GM21528 (cell line): ENCODE data around the gene ATP6V0A4.
"Not testable (repeated sequence)": the region's sequence is repeated elsewhere in the genome, so short reads cannot be mapped to it uniquely, and the experiment has no call there.

Experiments
- ATAC-seq: cut with Tn5 transposase; IDR thresholded peaks from one replicate; pipeline ENCODE4 v1.9.1; 2021; ENCODE audit warnings: mild to moderate bottlenecking, moderate library complexity; ENCODE audit not compliant: unreplicated experiment, low FRiP score

Gene ATP6V0A4

DNA sequence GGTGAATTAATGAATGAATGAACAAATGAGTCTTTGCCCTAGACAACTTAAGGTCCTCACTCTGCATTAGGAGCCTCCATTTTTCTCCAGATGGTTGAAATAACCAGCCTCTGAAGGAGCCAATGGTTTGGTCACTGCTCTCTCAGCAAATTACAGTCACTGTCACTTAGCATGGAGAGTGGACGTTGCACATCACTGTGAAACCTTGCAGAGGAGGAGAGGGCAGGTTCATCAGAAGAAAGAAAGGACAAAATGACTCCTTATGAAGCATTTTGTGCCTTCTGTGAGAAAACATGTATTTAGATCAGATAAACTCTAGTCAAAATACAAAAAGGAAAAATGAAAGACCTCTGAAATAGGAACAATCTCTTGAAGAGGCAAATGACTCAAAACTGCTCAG is 6.6 kb upstream of the ATP6V0A4 start:
- ATAC-seq: no peak

DNA sequence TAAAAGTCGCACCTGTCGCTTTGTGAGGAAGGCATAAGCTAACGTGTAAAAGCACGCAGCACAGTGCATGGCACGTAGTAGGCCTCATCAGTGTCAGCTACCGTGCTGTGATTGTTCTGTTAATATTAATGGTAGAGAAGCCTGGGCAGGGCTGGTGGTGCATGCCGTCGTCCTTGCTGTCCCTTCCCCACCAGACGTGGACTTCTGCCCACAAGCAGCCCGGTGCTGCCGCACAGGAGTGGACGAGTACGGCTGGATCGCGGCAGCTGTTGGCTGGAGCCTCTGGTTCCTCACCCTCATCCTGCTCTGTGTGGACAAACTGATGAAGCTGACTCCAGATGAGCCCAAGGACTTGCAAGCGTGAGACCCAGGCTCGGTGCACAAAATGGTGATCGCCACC is 4.7 kb upstream of the ATP6V0A4 start:
- no peak for ATAC-seq

DNA sequence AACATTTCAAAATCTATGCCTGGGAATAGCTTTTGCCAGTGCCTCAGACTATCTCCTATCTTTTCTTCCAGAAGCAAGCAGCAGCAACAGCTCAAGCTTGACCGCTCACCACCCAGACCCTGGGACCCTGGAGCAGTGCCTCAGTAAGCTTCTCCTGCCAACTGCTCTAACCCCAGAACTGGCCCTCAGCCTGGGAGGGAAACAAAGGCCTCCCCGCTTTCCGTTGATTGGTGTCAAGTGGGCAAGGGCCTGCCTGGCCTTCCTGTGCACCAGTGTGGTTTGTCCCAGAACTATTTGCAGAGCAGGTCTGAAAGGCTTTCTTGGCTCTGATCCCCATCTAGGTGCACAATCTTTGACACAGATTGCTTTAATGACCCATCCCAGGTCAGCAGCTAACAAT is 3.3 kb upstream of the ATP6V0A4 start:
- no peak for ATAC-seq

DNA sequence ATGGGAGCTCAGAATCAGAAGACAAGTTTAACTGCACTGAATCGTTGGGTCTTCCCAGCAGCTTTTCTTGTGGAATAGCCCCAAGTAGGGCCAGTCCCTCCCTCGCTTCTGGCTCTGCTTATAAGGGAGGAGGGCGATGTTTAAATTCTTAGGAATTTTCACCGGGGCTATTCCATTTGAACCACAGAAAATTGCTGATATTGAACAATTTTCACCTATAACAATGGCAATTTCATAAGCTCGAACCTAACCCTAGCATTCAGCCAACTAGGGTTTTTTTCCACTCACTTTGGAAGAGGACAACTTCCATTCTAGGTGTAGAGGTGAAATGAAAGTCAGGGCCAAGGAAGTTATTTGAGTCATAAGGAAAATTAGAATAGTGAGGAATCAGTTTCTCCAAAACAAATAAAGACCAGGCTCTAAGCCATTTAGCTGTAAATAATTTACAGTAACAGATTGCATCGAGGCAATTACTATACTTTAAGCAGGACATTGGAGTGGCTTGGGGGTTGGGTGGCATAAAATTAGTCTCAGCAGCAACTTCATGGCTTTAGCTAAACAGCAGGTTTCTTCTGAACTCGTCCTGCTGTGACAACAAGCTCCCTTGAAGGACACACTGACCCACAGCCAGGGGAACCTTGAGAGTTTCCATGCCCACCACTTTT is 1.5 kb upstream of the ATP6V0A4 start:
- ATAC-seq: no peak

DNA sequence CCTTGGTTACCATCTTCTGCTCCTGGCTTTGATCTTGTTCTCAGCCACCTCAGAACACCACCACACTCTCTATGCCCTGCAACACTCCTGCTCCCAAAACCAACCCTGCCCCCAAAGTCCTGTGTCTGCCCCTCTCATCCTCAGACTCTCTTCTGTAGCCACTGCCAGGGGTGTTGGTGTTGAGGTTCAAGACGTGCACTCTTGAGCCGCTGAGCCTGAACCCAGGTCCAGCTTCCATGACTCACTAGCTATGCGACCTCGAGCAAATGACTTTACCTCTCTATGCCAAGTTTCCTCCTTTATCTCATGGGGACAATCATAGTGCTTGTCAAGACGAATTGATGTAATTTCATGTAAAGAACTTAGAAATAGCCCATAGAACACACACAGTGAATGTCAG is 840 bp upstream of the ATP6V0A4 start:
- ATAC-seq: no peak

DNA sequence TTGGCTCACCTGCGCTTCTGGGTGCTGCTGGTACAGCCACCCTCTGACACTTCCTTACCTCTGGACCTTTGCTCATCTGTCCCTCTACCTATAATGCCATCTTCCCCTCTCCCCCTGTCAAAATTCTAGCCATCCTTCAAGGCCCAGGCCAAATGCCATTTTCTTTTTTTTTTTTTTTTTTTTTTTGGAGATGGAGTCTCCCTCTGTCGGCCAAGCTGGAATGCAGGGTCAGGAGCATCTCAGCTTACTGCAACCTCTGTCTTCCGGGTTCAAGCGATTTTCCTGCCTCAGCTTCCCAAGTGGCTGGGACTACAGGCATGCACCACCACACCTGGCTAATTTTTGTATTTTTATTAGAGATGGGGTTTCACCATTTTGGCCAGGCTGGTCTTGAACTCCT is 950 bp downstream of the ATP6V0A4 start:
- not testable (repeated sequence) for ATAC-seq

DNA sequence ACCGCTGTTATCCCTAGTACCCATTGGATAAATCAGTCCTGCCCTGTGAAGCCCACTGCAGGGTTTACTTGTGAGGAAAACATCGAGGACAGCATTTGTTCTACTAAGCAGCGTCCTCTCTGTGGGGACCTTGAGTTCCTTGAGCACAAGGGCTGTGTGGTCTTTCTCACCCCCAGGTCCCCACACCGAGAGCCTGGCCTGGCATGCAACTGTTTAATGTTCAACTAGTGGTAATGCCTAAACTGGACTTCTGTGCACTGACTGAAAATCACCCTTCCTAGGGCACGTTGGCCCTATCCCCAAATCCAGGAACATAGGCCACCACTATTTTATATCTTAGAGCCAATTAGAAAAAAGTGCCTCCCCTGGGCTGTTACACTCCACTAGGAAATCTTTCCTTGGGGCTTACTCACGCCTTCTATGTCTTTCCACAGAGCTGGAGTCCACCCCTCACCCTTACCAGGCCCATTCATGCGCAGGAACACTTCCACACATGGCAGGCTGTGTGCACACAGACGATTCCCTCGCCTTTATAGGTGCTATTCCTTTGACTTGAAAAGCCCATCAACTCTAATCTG is 1.9 kb downstream of the ATP6V0A4 start:
- no peak for ATAC-seq

DNA sequence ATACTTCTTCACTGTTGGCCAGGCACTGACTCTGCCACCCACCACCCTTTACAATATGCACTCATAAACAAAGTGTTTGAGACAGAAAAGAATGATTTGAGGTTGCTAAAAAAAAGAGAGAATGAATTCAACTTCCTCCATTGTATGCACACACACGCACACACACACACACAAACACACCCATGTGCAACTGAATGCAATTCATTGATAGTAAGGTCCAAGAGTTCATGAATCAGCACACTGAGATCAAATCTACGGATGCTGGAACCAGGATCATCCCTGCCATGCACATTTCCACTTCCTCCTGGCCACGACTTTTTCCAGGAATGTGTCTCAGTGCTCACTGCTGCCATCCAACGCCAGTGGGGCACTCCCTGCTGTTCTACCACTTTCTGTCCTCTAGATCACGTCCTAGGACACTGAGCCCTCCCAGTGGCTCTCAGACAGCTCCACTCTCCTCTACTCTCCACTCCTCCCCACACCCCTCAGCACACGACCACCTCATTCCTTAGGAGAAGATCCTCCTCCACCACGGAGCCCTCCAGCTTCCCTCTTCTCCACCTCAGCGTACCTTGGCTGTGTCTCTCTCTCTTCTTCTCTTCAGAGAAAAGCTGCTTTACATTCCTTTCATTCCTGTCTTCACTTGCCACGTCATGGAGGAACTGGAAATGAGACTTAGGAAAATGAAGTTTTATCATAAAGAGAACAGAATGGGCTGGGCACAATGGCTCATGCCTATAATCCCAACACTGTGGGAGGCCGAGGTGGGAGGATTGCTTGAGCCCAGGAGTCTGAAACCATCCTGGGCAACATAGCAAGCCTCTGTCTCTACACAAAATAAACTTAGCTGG is 12.2 kb downstream of the ATP6V0A4 start:
- ATAC-seq: no peak

DNA sequence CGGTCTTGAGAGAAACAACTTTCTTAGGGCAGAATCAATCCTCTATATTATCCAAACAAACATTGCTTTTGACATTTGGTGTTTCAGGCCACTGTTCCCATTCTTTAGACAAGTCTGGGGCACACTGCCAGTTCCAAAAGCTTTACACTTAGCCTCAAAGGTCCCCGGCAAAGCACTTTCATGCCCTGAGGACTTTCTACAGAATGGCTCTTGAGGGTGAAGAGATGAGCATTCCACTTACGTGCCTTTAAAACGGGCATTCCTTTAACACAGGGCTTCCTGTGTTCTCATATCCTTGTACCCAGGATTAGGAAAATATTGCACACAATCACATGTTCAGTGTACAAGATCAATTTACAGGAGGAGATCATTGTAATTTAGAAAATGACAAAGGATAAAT is 13.3 kb downstream of the ATP6V0A4 start:
- ATAC-seq: no peak

DNA sequence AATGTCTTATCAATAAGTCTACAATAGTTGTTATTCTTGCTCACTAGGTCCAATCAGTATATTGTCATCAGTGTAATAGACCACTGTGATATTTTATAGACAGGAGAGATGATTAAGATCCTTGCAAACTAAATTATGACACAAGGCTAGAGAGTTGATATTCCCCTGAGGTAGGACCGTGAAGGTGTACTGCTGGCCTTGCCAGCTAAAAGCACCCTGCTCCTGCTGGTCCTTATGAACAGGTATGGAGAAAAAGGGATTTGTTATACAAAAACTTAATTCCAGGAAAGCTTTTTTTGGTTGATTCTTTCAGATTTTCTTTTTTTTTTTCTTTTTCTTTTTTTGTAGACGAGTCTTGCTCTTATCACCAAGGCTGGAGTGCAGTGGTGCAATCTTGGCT is 17.0 kb downstream of the ATP6V0A4 start:
- no peak for ATAC-seq

DNA sequence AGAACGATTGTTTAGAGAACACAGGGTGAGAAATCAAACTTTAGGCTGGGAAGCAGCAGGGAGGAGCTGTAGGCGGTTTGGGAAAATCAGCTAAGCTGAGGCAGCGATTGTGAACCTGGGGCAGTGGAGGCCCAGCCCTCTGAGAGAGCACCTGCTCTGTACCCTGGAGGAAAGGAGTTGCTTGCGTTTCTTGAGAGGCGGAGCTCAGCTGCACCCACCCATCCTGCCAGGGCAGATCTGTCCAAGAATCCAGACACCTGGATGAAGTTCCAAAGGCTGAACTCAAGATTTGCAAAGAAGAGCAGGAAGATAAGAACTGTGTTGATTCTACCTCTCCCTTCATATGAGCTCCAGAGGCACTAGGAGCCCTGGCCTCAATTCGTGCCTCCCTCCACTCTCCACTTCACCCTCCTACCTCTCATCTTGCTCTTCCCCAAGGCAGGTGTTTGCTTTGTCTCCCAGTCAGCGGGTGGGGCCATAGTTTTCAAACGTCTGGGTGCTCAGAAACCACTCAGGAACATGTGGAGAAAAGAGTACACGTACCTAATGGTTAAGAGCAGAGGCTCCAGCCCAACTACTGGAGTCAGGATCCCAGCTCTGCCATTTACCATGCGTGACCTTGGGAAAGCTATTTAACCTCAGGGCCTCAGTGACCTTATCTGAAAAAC is 21.7 kb downstream of the ATP6V0A4 start:
- no peak for ATAC-seq

DNA sequence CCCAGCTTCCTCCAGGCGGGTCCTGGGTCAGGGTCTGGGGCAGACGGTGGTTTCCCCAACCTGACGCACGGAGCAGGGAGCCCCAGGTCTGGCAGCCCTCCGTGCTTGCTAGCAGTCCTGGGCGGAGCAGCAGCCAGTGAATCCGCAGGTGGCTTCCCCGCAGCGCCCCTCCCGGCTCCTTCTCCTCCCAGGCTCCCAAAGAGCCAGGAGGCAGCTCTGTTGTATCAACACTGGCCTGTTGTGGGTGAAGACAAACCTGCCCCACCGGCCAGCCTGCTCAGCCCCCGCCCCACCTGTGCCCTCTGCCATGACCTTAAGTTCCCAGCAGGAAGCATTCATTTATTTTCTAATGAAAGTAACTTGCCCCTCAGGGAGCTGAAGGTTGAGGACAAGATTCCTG is 24.2 kb downstream of the ATP6V0A4 start:
- no peak for ATAC-seq

DNA sequence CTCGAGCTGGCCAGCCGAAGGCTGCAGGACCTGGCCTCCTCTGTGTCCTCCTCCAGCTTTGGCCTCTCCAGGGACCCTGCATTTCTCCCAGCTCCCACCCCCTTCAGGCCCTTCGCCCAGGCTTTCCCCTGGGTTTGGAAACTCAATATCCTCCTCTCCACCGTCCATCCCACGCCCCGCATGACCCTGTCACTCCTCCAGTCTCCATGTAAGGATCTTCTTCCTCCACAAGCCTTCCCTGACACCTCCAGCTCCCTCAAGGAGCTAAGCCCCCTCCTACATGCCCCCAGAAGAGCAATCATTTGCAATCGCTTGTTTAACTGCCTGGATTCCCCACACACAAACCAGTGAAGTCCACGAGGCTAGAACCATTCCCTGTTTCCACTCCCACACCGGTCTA is 24.8 kb downstream of the ATP6V0A4 start:
- ATAC-seq: no peak

DNA sequence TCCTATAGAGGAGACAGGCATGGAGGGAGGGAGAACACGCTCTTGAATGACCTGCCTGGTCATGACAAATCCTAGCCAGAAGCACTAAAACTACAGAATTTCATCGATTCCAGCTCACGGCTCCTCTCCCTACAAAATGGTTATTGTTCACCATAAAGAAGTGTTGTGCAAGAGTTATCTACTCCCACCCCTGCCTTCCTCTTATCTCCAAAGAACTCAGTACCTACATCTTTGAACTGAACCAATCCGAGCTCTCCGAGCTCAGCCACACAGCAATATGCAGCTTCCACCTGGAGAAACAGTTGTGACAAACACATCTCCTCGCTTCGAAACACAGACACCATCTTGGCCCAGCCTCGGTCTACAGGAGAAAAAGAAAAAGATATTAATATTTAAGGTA is 27.1 kb downstream of the ATP6V0A4 start:
- ATAC-seq: no peak

DNA sequence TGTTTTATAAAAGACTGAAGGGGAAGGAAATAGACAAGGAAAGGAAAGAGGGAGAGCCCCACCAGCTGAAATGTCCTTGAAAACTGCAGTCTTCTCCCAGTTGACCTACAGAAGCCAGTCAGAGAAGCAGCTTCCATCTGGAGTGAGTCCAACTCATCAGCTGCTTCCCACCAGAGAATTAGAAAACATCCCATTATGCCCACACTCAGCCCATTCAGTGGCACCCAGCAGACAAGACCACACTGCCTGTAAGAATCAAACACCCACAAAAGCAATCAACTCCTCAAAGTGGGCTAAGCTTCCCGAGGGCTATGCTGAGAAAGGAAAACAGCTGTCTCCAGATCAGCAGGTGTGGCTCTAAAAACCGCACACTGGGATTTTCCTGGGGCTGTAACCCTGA is 29.8 kb downstream of the ATP6V0A4 start:
- ATAC-seq: no peak

DNA sequence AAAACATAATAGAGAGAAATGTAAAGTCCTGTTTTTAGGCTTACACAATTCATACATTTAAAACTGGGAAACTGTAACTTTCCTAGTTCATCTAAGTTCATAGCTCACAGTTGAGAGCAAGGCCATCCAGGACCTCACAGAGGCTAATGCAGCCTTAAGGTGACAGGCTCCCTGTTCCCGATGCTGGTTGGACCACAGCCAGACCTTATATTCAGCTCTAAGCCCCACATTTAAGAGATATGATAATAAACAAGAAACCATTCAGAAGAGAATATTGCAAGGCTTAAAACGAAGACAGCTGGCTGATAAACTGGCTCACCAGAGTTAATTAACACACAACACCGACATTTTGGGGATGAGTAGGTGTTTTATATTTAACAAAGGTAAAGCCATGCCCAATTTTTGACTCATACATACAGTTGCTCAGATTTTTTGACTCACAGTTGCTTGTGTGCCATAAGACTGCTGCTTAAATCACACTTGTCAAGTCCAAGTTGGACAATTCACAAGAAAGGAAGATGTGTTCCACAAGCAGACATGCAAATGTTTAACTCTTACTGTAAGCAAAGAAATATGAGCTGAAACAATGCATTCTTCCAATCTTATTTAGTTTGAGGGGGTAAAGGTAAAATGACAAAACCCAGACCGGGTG is 41.3 kb downstream of the ATP6V0A4 start:
- ATAC-seq: no peak

DNA sequence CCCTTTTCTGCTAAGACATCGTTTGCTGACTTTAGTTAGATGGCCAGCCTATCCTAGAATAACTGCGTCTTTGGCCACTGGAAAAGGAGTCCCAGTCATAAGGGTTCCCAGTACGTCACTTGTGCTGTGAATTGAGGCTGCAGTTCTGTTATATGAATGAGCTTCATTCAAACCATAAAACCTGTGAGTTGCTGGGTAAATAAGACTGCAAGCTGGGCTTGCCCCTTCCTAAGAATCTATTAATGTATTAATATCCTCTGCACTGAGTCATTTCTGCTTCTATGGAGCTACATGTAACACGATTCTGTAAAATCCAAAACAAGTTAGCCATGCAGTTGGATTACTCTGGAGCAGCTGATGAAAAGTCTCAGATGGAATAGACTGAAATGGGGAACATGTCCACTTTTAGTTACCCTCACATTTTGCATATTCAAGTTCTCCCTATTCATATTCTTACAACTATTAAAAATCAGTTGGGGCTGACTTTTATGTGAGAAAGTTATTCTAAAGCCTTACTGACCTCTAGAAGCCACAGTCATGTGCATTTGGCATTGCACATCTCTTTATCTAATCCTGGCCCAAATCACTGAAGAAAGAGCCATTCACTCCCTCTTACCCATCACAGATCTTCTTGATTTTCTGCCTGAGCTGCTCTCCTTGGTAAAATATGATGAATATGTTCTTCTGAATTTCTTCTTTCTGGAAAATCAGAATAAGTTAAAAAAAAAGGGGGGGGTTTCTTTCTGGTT is 42.0 kb downstream of the ATP6V0A4 start:
- no peak for ATAC-seq

DNA sequence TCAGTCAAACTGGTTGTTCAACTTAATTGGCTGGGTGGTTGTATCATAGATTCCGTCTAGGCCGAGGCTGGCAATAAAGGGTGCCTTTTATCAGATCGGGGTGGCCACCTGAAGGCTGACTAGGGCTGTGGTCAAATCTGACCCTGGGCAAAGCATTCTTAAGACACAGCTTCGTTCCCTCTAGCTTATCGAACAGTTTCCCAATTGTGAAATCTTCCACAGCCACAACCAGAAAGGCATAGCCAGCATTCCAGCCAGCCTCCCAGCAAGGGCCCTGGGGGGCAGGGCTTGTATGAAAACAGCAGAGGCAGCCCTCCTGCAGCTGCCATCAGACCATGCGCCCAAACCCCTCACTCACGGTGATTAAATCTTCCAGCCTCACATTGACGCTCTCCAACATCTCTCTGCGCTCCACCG is 42.7 kb downstream of the ATP6V0A4 start:
- no peak for ATAC-seq

DNA sequence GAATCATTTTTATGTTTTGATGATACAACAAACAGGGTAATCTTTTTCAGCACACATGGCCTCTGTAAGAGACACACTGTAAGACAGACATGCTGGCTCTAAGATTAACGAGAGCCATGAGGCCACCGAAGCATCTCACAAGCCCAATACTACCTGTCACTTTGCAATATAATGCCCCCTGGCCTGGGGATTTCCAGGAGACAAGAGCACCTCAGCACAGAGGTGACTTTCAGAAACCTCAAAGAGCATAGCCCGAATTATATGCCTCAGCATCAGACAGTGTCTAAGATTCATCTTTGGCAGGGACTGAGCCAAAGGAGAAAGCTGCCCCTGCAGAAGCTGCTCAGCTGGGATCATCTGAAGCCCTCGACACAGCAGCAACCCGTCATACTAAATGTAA is 44.4 kb downstream of the ATP6V0A4 start:
- ATAC-seq: no peak

DNA sequence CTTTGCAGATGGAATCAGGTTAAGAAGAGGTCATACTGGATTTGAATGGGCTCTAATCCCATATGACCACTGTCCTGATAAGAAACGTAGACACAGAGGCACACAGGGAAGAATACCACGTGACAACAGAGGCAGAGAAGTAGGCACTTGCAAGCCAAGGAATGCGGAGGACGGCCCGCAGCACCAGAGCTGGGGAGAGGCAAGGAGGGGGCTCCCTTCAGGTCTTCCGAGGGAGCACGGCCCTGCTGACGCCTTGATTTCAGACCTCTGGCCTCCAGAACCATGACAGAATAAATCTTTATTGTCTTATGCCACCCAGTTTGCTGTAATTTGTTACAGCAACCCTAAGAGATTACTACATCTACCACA is 44.9 kb downstream of the ATP6V0A4 start:
- no peak for ATAC-seq
